ENCODE data around the gene ACER3.
"Not testable (repeated sequence)": the region's sequence is repeated elsewhere in the genome, so short reads cannot be mapped to it uniquely, and the experiment has no call there.

ACER3 gene

GRCh38 chr11:76820184-76820566 is 40.5 kb upstream of the ACER3 start:
- Histone ChIP-seq H3K27ac (replicated peaks) (no peak overlapping the region), H3K4me3 (replicated peaks; ENCODE audit: insufficient read depth, low read length) (no peak overlapping the region), H3K27me3 (ENCODE audit: insufficient read depth, poor library complexity, severe bottlenecking) (no peaks in the 10 kb centered on the region)
- no peak for DNase-seq (ENCODE audit: low read depth in 1 of 2, low spot score in 1 of 2)
- TF ChIP-seq, protein P1, sequence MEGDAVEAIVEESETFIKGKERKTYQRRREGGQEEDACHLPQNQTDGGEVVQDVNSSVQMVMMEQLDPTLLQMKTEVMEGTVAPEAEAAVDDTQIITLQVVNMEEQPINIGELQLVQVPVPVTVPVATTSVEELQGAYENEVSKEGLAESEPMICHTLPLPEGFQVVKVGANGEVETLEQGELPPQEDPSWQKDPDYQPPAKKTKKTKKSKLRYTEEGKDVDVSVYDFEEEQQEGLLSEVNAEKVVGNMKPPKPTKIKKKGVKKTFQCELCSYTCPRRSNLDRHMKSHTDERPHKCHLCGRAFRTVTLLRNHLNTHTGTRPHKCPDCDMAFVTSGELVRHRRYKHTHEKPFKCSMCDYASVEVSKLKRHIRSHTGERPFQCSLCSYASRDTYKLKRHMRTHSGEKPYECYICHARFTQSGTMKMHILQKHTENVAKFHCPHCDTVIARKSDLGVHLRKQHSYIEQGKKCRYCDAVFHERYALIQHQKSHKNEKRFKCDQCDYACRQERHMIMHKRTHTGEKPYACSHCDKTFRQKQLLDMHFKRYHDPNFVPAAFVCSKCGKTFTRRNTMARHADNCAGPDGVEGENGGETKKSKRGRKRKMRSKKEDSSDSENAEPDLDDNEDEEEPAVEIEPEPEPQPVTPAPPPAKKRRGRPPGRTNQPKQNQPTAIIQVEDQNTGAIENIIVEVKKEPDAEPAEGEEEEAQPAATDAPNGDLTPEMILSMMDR (IDR thresholded peaks at IDR 0.05; ENCODE audit: insufficient read depth, low read length) = no peak
- no peak for TF ChIP-seq SPI1 (IDR thresholded peaks at IDR 0.05; ENCODE audit: borderline replicate concordance, low read depth)
- TF ChIP-seq POLR2AphosphoS5 (IDR thresholded peaks at IDR 0.05; ENCODE audit: low read depth) = no peak
- no peak for TF ChIP-seq GABPA (IDR thresholded peaks at IDR 0.05; ENCODE audit: low read depth)
- TF ChIP-seq, protein P2, sequence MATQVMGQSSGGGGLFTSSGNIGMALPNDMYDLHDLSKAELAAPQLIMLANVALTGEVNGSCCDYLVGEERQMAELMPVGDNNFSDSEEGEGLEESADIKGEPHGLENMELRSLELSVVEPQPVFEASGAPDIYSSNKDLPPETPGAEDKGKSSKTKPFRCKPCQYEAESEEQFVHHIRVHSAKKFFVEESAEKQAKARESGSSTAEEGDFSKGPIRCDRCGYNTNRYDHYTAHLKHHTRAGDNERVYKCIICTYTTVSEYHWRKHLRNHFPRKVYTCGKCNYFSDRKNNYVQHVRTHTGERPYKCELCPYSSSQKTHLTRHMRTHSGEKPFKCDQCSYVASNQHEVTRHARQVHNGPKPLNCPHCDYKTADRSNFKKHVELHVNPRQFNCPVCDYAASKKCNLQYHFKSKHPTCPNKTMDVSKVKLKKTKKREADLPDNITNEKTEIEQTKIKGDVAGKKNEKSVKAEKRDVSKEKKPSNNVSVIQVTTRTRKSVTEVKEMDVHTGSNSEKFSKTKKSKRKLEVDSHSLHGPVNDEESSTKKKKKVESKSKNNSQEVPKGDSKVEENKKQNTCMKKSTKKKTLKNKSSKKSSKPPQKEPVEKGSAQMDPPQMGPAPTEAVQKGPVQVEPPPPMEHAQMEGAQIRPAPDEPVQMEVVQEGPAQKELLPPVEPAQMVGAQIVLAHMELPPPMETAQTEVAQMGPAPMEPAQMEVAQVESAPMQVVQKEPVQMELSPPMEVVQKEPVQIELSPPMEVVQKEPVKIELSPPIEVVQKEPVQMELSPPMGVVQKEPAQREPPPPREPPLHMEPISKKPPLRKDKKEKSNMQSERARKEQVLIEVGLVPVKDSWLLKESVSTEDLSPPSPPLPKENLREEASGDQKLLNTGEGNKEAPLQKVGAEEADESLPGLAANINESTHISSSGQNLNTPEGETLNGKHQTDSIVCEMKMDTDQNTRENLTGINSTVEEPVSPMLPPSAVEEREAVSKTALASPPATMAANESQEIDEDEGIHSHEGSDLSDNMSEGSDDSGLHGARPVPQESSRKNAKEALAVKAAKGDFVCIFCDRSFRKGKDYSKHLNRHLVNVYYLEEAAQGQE (IDR thresholded peaks at IDR 0.05; ENCODE audit: insufficient replicate concordance, low read depth) = no peak

- not testable (repeated sequence) for H3K4me3 ChIP-seq (replicated peaks; ENCODE audit: insufficient read depth, low read length); DNase-seq (ENCODE audit: low read depth in 1 of 2, low spot score in 1 of 2); H3K27ac ChIP-seq (replicated peaks); H3K27me3 ChIP-seq (ENCODE audit: insufficient read depth, poor library complexity, severe bottlenecking)
Observed at GRCh38 chr11:76821396-76821795, 39.3 kb upstream of the ACER3 start.

DNA sequence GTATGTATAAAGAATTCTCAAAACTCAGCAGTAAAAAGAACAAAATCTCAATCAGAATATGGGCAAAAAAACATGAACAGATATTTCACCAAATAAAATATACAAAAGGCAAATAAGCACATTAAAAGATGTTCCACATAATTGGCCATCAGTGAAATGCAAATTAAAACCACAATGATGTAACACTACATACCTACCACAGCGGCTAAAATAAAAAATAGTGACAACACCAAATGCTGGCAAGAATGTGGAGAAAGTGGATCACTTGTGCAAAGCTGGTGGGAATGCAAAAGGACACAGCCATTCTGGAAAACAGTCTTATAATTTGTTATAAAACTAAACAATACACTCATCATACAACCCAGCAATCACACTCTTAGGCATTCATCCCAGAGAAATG is 38.3 kb upstream of the ACER3 start:
- Histone ChIP-seq H3K27ac (replicated peaks) (no peak overlapping the region), H3K27me3 (ENCODE audit: insufficient read depth, poor library complexity, severe bottlenecking) (no peaks in the 10 kb centered on the region), H3K4me3 (replicated peaks; ENCODE audit: insufficient read depth, low read length) (no peak overlapping the region)
- DNase-seq (ENCODE audit: low read depth in 1 of 2, low spot score in 1 of 2) = no peak
- TF ChIP-seq SPI1 (IDR thresholded peaks at IDR 0.05; ENCODE audit: borderline replicate concordance, low read depth) = no peak
- TF ChIP-seq GABPA (IDR thresholded peaks at IDR 0.05; ENCODE audit: low read depth) = no peak
- TF ChIP-seq, protein P1 (IDR thresholded peaks at IDR 0.05; ENCODE audit: insufficient read depth, low read length) = no peak
- no peak for TF ChIP-seq POLR2AphosphoS5 (IDR thresholded peaks at IDR 0.05; ENCODE audit: low read depth)

- TF ChIP-seq, protein P1 (IDR thresholded peaks at IDR 0.05; ENCODE audit: insufficient read depth, low read length) = no peak
- TF ChIP-seq, protein P2 (IDR thresholded peaks at IDR 0.05; ENCODE audit: insufficient replicate concordance, low read depth) = no peak
- no peak for TF ChIP-seq POLR2AphosphoS5 (IDR thresholded peaks at IDR 0.05; ENCODE audit: low read depth)
- peak; percentile 63; the same call in 1 of the 2 replicates for TF ChIP-seq SPI1 (IDR thresholded peaks at IDR 0.05; ENCODE audit: borderline replicate concordance, low read depth)
- peak in 1 of 2 experiments; percentile 34 for DNase-seq (ENCODE audit: low read depth in 1 of 2, low spot score in 1 of 2)
- Histone ChIP-seq H3K27me3 (ENCODE audit: insufficient read depth, poor library complexity, severe bottlenecking) (no peaks in the 10 kb centered on the region), H3K4me3 (replicated peaks; ENCODE audit: insufficient read depth, low read length) (no peak overlapping the region), H3K27ac (replicated peaks) (no peak overlapping the region)
Observed at GRCh38 chr11:76823481-76824028, 37.2 kb upstream of the ACER3 start.

All from HL-60 (cell line).